SH-SY5Y (cell line): ENCODE measurements around the gene CAV3.

Experiments
- GATA2 ChIP-seq: IDR thresholded peaks from 2 replicates; pipeline ENCODE4 v1.6.1; 2011; ENCODE audit warnings: mild to moderate bottlenecking, low read depth, low read length
- GATA3 ChIP-seq: IDR thresholded peaks from 2 replicates; pipeline ENCODE4 v1.6.1; 2011; ENCODE audit warnings: low read depth, mild to moderate bottlenecking, low read length, moderate library complexity

GRCh38 chr3:8713901-8714759 lies 19.5 kb upstream of the CAV3 start:
- TF ChIP-seq GATA2 (no peak), GATA3 (no peak)
